ENCODE measurements around the gene KCTD13. TPM values are rescaled to one million over a fixed set of nuclear protein-coding genes. Genes with fewer than 3 reads are reported as not detected.

The KCTD13 gene
- polyA plus RNA-seq, 2 of the 4 experiments (the other 2 are of a cell fraction): 12.7 to 14.6 TPM

GRCh38 chr16:29897333-29897732, 28.7 kb downstream of the KCTD13 start:
- Histone ChIP-seq H3K4me3 (no peak overlapping the region), H3K4me2 (no peak overlapping the region), H3K4me1 (peaks cover 16% of the 10 kb centered on the region), H3K27ac (no peak overlapping the region), H3K9me3 (no peaks in the 10 kb centered on the region)
- DNase-seq (ENCODE audit: low read depth in 1 of 2, low spot score in 1 of 2): no peak
- TF ChIP-seq TFCP2L1 (CRISPR knock-in tag; IDR thresholded peaks at IDR 0.05) (no peak), KDM5A (IDR thresholded peaks at IDR 0.05) (no peak), RARB (CRISPR knock-in tag; IDR thresholded peaks at IDR 0.05) (no peak), ESRRA (IDR thresholded peaks at IDR 0.05; ENCODE audit: borderline replicate concordance, low read length) (no peak), FOXS1 (CRISPR knock-in tag; IDR thresholded peaks at IDR 0.05) (no peak), KDM1A (IDR thresholded peaks at IDR 0.05; ENCODE audit: low read depth) (no peak), FOSB (CRISPR knock-in tag; IDR thresholded peaks at IDR 0.05) (no peak), RCOR1 (IDR thresholded peaks at IDR 0.05; ENCODE audit: low read depth, low read length) (no peak)
- TF ChIP-seq, protein P1, sequence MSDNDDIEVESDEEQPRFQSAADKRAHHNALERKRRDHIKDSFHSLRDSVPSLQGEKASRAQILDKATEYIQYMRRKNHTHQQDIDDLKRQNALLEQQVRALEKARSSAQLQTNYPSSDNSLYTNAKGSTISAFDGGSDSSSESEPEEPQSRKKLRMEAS (IDR thresholded peaks at IDR 0.05): no peak
- no peak for FAIRE-seq
- 31% methylated on average over 4 of the region's 4 CpGs for WGBS (ENCODE audit: missing lambda C conversion rate)
- POLR2A ChIA-PET: no interaction called here
- CTCF ChIA-PET: no interaction called here
- ATAC-seq: no peak

DNA sequence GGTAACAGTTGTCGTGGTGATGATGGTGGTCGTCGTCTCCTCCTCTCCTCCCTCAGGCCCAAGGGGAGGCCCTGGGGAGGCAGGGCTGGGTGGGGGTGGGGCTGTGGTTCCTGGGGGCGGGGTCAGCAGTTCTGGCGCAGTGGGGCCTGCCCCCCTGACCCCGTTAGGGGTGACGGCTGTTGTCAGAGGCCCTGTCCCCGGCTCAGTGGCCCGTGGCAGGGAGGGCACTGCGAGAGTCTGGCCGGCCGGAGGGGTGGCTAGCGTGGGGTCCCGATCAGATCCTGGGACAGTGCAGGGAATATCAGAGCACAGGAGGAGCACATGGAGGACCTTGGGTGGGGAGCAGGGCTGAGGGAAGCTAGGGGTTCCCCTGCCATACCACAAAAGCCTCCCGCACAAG, 29.2 kb downstream of the KCTD13 start:
- peaks cover 15% of the 10 kb centered on the region for H3K4me1 ChIP-seq
- H3K27ac ChIP-seq: no peak overlapping the region
- no peak for DNase-seq (ENCODE audit: low read depth in 1 of 2, low spot score in 1 of 2)
- no peak for ATAC-seq
- H3K4me3 ChIP-seq: no peak overlapping the region
- FAIRE-seq: no peak
- 57% methylated on average over 6 of the region's 15 CpGs for WGBS (ENCODE audit: missing lambda C conversion rate)
- ChIA-PET CTCF (no interaction called here), POLR2A (no interaction called here)
- no peaks in the 10 kb centered on the region for H3K9me3 ChIP-seq
- no peak overlapping the region for H3K4me2 ChIP-seq
- no peak for TF ChIP-seq CBX2 (IDR thresholded peaks at IDR 0.05; ENCODE audit: borderline replicate concordance, low read depth)

- CTCF ChIA-PET: interaction anchor here (0.9 to 1.1 kb wide), 3 partner anchors 28 to 138 kb away, joined by 3 to 9 read pairs (median 4); no protein-coding TSS in a partner anchor
- POLR2A ChIA-PET: no interaction called here
Observed at GRCh38 chr16:29894352-29894751, 31.7 kb downstream of the KCTD13 start.

GRCh38 chr16:29893553-29893952, 32.5 kb downstream of the KCTD13 start:
- POLR2A ChIA-PET: no interaction called here
- no peak overlapping the region for H3K27ac ChIP-seq
- H3K4me2 ChIP-seq: no peak overlapping the region
- CTCF ChIA-PET: interaction anchor here (0.9 kb wide), 1 partner anchor 112 kb away, joined by 9 read pairs; no protein-coding TSS in a partner anchor
- FAIRE-seq (no peak), ATAC-seq (no peak), DNase-seq (ENCODE audit: low read depth in 1 of 2, low spot score in 1 of 2) (no peak)
- WGBS (ENCODE audit: missing lambda C conversion rate): 84% methylated on average over 3 of the region's 3 CpGs
- TF ChIP-seq, protein P2, sequence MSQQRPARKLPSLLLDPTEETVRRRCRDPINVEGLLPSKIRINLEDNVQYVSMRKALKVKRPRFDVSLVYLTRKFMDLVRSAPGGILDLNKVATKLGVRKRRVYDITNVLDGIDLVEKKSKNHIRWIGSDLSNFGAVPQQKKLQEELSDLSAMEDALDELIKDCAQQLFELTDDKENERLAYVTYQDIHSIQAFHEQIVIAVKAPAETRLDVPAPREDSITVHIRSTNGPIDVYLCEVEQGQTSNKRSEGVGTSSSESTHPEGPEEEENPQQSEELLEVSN (IDR thresholded peaks at IDR 0.05; ENCODE audit: borderline replicate concordance, low read depth): no peak
- TF ChIP-seq, protein P3, sequence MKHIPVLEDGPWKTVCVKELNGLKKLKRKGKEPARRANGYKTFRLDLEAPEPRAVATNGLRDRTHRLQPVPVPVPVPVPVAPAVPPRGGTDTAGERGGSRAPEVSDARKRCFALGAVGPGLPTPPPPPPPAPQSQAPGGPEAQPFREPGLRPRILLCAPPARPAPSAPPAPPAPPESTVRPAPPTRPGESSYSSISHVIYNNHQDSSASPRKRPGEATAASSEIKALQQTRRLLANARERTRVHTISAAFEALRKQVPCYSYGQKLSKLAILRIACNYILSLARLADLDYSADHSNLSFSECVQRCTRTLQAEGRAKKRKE (CRISPR knock-in tag; IDR thresholded peaks at IDR 0.05; ENCODE audit: low read depth): no peak
- no peak for TF ChIP-seq PHF8 (IDR thresholded peaks at IDR 0.05; ENCODE audit: borderline replicate concordance, low read depth)
- TF ChIP-seq FOXS1 (CRISPR knock-in tag; IDR thresholded peaks at IDR 0.05): no peak
- TF ChIP-seq TFCP2L1 (CRISPR knock-in tag; IDR thresholded peaks at IDR 0.05): no peak
- TF ChIP-seq, protein P1 (IDR thresholded peaks at IDR 0.05): no peak
- no peak for TF ChIP-seq HMGXB4 (CRISPR knock-in tag; IDR thresholded peaks at IDR 0.05; ENCODE audit: borderline replicate concordance)
- TF ChIP-seq EHMT2 (IDR thresholded peaks at IDR 0.05; ENCODE audit: low read depth): no peak
- no peak for TF ChIP-seq TP53 (CRISPR knock-in tag; IDR thresholded peaks at IDR 0.05)
- TF ChIP-seq RFX5 (IDR thresholded peaks at IDR 0.05): no peak
- TF ChIP-seq ZNF302 (CRISPR knock-in tag; IDR thresholded peaks at IDR 0.05): no peak
- TF ChIP-seq USF2 (IDR thresholded peaks at IDR 0.05): no peak
- no peak for TF ChIP-seq NFE2L2 (conservative IDR thresholded peaks at IDR 0.05; ENCODE audit: low read length)
- TF ChIP-seq JUN (IDR thresholded peaks at IDR 0.05): no peak
- no peak for TF ChIP-seq RCOR1 (IDR thresholded peaks at IDR 0.05; ENCODE audit: low read depth, low read length)
- no peak for TF ChIP-seq HOXA7 (CRISPR knock-in tag; IDR thresholded peaks at IDR 0.05)
- no peak for TF ChIP-seq CHD2 (IDR thresholded peaks at IDR 0.05; ENCODE audit: low read length, partially characterized antibody)
- no peak for TF ChIP-seq POLR2A (IDR thresholded peaks at IDR 0.05; ENCODE audit: low read length)
- no peak for TF ChIP-seq CBX2 (IDR thresholded peaks at IDR 0.05; ENCODE audit: borderline replicate concordance, low read depth)
- H3K4me1 ChIP-seq: peaks cover under 1% of the 10 kb centered on the region; the same call in 1 of the 3 replicates
- no peak overlapping the region for H3K4me3 ChIP-seq
- H3K9me3 ChIP-seq: no peaks in the 10 kb centered on the region

More at GRCh38 chr16:29894352-29894751, 31.7 kb downstream of the KCTD13 start:
- DNase-seq (ENCODE audit: low read depth in 1 of 2, low spot score in 1 of 2) (no peak), ATAC-seq (no peak), FAIRE-seq (no peak)
- Histone ChIP-seq H3K27ac (no peak overlapping the region), H3K4me2 (no peak overlapping the region), H3K4me3 (no peak overlapping the region), H3K4me1 (peaks cover 4% of the 10 kb centered on the region; the same call in 1 of the 3 replicates), H3K9me3 (no peaks in the 10 kb centered on the region)
- no peak for TF ChIP-seq CBX8 (IDR thresholded peaks at IDR 0.05)
- 72% methylated on average over 4 of the region's 4 CpGs for WGBS (ENCODE audit: missing lambda C conversion rate)

All from A549 (cell line).